GM10248 (cell line): ENCODE data around the gene RPL10.

Experiments
- CTCF ChIA-PET: fragments of 300-600 bp; sonication (Branson Sonifier 250); formaldehyde crosslinking; extraction: SDS; loops from one replicate; lab custom pipeline; 2021; ENCODE audit warnings: antibody characterized with exemption; lab: Yijun Ruan, JAX
- POLR2A ChIA-PET: fragments of 350-650 bp; sonication (Branson Sonifier 250); formaldehyde crosslinking; extraction: SDS; loops from one replicate; lab custom pipeline; 2020; ENCODE audit warnings: antibody characterized with exemption; lab: Yijun Ruan, JAX
- DNase-seq: peaks from one replicate; pipeline ENCODE4 v3.0.0; 2012; ENCODE audit errors: extremely low spot score
- CTCF ChIP-seq: IDR thresholded peaks from 2 replicates; pipeline ENCODE4 v1.5.1; 2012; ENCODE audit warnings: mild to moderate bottlenecking, low read depth; ENCODE audit errors: extremely low read depth, missing control alignments, control extremely low read depth

Gene RPL10

GRCh38 chrX:154365997-154366665 lies 32.0 kb upstream of the RPL10 start:
- no peak for TF ChIP-seq CTCF
- ChIA-PET POLR2A (no interaction called here), CTCF (no interaction called here)
- no peak for DNase-seq

- ChIA-PET POLR2A (no interaction called here), CTCF (no interaction called here)
- no peak for TF ChIP-seq CTCF
- DNase-seq: no peak
These were observed 31.5 kb upstream of the RPL10 start for GRCh38 chrX:154366666-154367055.

GRCh38 chrX:154367474-154368308 lies 30.5 kb upstream of the RPL10 start:
- no peak for TF ChIP-seq CTCF
- ChIA-PET CTCF (no interaction called here), POLR2A (interaction anchor here (0.8 kb wide), 1 partner anchor 9 kb away, joined by 3 read pairs; no protein-coding TSS in a partner anchor)
- DNase-seq: no peak

- no peak for TF ChIP-seq CTCF
- peak; percentile 63 for DNase-seq
- POLR2A ChIA-PET: interaction anchor here (0.8 kb wide), 1 partner anchor 10 kb away, joined by 3 read pairs; no protein-coding TSS in a partner anchor
- CTCF ChIA-PET: interaction anchor here (0.7 kb wide), 1 partner anchor 165 kb away, joined by 3 read pairs; no protein-coding TSS in a partner anchor
These were observed 29.3 kb upstream of the RPL10 start for GRCh38 chrX:154368630-154369448.

- no peak for TF ChIP-seq CTCF
- ChIA-PET POLR2A (no interaction called here), CTCF (interaction anchor here (1.8 kb wide), 1 partner anchor 166 kb away, joined by 4 read pairs; no protein-coding TSS in a partner anchor)
- DNase-seq: peak; percentile 36
These were observed 28.5 kb upstream of the RPL10 start for GRCh38 chrX:154369449-154370299.
